HPDE6-E6E7 (cell line): Measurements from ENCODE around the gene EPN1.

Source experiments
- DNase-seq: peaks from one replicate; pipeline ENCODE4 v3.0.0; 2011; ENCODE audit warnings: missing footprints; ENCODE audit errors: extremely low spot score

EPN1 gene

GRCh38 chr19:55679343-55680257 is 4.6 kb downstream of the EPN1 start:
- DNase-seq, result no peak

- no peak for DNase-seq
Measured at GRCh38 chr19:55680339-55681130, 5.5 kb downstream of the EPN1 start.

DNA sequence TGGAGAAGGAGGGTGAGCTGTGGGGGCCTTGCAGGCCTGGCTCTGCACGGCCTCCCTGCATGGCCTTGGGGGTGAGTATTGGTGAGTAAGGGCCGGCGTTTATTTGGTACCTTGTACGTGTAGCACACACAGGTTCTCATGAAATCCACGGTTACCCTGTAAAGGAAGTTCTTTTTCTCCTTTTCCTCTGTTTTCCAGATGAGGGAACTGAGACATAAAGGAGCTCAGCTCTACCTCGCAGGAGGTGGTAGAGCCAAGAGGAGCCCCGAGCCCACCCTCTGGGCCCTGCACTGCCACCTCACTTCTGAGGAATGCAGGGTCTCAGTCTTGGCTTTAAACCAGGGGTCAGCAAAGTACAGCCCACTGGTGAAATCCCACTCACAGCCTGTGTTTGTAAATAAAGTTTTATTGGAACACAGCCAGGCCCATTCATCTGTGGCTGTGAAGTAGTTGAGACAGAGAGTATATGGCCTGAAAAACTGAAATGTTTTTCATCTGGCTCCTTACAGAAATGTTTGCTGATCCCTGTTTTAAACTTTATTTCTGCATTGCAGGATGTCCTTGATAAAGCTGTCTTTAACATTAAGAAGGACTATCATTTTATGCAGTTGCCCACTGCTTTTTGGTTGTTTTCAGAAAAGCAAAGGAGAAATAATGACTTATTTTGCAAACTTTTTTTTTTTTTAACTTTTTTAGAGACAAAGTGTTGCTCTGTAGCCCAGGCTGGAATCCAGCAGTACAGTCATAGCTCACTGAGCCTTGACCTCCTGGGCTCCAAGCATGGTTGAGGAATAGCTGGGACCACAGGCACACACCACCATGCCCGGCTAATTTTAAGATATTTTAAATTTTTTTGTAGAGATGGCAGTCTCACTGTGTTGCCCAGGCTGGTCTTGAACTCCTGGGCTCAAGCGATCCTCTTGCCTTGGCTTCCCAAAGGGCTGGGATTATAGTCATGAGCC is 6.4 kb downstream of the EPN1 start:
- DNase-seq, result no peak

GRCh38 chr19:55683449-55684261 is 8.6 kb downstream of the EPN1 start:
- no peak for DNase-seq

DNA sequence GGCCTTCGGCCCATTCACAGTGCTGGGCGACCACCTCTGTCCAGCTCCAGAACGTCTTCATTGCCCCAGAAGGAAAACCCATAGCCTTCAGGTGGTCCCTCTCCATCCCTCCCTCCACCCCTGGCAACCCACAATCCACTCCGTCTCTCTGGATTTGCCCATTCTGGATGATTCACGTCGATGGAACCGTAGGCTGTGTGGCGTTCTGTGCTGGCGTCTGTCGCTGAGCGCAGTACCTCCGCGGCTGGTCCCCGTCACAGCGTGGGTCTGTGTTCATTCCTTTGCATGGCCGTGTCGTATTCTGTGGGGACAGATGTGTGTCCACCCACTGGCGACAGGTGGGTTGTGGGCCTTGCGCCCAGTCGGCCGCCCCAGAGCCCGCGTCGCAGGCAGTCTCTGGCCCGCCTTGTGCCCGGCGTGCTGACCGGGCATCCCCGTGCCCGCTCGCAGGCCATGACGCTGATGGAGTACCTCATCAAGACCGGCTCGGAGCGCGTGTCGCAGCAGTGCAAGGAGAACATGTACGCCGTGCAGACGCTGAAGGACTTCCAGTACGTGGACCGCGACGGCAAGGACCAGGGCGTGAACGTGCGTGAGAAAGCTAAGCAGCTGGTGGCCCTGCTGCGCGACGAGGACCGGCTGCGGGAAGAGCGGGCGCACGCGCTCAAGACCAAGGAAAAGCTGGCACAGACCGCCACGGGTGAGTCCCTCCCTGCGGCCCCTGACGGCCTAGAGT is 10.1 kb downstream of the EPN1 start:
- DNase-seq, result no peak

DNA sequence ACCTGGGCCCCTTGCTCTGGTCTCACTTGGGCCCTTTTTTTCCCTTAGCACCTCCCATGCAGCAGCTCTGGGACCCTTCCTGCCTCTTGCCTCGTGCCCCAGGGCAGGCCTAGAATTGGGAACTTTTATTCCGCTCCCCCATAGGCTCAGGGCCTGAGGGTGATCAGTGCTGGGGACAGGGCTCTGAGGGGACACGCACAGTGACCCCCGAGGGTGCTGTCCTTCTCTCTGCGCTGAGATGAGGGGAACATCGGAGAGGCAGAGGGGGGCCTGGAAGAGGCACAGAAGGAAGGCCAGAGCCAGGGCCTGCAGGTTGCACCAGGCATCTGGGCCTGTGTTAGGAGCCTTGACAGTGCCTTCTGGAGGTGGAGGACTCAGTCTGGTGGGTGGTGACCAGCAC is 10.8 kb downstream of the EPN1 start:
- no peak for DNase-seq

DNA sequence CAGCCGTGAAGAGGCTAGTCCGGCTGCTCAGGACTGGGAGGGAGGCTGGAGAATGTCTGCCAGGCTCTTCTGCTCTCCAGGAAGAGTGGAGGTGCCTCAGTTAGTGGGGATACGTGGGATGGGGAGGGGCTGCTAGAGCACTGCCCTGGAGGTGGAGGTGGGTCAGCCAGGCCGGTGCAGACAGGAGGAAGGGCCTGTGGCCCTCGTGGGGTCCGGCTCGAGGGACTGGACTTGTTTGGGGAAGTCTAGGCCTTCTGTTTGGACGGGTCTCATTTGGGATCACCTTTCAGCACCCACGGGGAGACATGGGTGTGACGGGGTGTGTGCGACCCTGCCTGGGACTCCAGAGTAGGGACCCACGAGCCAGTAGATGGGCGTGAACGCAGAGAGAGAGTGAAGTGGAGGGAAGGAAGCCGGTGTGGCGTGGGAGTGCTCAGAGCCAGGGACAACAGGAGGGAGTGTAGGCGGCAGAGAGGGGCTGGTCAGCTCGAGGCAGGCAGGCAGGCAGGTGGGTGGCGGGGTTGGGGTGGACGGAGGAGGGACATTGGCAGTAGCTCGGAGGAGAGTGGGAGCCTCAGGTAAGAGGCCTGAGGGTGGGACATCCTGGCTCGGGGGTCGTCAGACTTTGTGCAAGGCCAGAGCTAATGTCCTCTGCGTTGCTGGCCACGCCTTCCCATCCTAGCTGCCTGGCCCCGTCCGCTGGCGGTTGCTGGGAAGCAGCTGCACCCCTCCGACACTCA is 11.5 kb downstream of the EPN1 start:
- DNase-seq, result no peak

GRCh38 chr19:55687281-55688201 is 12.5 kb downstream of the EPN1 start:
- no peak for DNase-seq

GRCh38 chr19:55688422-55689218 is 13.6 kb downstream of the EPN1 start:
- no peak for DNase-seq

DNA sequence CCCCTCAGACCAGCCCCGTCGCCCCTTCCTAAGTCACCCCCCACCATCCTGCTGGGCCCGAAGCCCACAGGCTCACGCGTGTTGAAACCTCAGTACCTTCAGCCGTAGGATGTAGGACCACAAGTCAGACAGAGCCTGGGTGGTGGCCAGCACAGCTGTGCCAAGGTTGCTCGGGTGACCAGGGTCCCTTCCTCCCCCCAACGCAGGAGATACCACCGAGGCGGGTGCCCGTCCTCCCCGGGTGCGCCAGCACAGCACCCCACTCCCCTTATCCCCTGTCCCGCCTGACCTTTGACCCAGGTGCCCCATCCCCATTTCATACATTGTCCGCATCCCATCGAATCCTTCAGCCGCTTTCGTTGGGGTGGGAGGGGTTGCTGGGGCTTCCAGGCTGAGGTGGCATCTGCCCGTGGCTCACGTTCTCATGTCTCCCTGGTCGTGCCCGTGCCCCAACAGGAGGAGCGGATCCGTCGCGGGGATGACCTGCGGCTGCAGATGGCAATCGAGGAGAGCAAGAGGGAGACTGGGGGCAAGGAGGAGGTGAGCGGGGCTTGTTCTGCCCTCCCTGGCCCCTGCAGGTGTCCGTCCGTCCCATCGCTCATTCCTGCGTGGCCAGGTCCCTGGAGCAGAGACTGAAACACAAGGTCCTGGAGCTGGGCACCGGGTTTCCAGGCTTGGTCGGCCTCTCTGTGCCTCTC is 14.5 kb downstream of the EPN1 start:
- no peak for DNase-seq

DNA sequence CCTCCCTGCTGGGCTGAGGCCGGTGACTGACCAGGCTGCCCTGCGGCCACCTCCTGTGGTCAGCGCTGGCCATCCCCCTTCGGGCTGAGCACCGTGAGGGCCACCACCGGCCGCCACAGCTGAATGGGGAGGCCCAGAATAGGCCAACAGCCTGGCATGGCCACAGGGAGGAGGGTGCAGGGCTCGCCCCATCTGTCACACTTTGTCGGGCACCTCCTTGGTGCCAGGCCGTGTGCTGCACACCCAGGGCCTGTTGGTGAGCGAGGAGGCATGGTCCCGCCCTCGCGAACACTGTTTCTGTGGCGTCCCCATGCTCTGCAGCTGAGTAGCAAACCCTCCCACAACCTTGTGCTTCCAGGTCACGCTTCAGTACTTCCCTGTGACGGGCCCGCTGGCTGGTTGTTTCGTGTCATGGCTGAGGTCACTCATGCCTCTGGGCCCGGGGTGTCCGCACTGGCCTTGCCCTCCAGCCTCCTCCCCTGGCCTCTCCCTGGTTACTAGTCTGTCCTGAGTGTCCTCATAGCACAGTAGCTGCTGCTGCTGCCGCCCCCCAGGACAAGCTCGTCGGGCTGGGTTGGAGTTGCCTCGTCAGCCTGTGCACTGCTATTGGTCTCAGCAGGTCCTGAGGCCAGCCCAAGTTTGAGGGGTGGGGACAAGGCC is 15.2 kb downstream of the EPN1 start:
- no peak for DNase-seq

DNA sequence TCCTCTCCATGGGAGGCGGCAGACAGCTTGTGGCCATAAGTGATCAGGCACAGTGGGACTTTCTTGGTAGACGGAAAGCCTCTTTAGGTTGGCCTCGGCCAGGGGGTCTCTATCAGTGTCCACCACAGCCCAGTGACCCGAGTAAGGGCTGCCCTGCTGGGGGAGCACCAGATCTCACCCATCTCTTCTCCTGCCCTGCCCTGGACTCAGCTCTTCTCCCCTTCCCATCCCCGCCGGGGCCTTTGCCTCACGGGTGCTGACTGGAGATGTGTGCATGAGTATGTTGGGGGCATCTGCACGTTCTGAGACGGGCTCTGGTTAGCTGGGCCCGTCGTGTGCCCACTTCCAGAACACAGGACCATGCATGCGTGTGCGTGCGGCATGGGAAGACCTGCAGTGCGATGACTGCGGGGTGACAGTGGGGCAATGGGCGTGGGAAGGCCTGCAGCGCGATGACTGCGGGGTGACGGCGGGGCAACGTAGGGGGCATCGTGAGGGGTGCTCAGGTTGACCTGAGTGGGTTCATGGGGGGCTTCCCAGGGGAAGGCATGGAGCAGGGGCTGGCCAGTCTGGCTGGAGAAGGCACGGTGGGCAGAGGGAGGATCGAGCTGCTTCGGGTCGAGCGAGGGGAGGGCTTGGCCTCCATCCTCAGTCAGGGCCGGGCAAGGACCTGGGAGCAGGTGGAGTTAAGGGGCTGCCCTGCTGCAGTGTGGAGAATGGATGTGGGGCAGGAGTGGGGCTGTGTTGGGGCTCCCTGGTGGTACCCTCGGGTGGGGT is 15.9 kb downstream of the EPN1 start:
- DNase-seq, result no peak

DNA sequence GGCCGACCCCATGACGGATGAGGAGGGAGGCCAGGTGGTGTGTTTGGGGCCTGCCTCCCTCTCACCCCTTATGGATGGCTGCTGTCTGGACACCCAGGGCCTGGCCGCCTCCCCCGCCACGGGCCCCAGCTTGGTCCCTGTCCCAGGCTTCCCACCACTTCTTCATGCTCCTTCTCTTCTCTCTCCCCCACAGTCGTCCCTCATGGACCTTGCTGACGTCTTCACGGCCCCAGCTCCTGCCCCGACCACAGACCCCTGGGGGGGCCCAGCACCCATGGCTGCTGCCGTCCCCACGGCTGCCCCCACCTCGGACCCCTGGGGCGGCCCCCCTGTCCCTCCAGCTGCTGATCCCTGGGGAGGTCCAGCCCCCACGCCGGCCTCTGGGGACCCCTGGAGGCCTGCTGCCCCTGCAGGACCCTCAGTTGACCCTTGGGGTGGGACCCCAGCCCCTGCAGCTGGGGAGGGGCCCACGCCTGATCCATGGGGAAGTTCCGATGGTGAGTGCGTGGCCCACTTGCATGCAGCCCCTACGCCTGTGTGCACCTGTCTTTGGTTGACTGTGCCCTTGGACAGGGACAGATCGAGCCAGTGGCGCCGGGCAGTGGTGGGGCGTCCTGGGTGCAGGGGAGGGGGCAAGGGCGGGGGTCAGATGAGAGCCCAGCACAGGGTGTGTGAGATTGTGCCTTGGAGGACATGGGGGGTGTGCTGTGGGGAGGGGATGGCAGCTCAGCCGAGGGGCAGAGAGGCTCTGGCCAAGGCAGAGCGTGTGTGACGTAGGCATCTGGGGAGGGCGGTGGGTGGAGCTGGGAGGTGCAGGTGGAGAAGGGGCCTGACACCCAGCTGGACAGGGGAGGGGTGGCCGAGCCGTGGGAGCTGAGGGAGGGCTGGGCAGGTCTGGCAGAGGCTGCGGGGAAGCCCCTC is 16.8 kb downstream of the EPN1 start:
- no peak for DNase-seq

DNA sequence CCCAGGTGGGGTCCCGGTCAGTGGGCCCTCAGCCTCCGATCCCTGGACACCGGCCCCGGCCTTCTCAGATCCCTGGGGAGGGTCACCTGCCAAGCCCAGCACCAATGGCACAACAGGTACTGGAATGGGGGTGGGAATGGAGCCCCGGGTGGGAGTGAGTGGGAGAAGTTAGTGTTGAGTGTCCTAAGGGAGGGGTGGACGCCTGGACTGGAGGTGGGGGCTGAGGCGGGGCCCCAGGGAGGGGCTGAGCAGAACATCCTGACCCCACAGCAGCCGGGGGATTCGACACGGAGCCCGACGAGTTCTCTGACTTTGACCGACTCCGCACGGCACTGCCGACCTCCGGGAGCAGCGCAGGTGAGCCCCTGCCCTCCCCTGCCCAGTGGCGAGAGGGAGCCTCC is 17.7 kb downstream of the EPN1 start:
- DNase-seq, result no peak
